ENCODE data around the gene LY6G5C.

LY6G5C gene

GRCh38 chr6:31680226-31681134 lies at the start of gene LY6G5C:
LY6G5C (minus strand) TSS chr6:31681067; CDS start chr6:31680373, 694 bp downstream.
- peak; percentile 81 for DNase-seq

GRCh38 chr6:31729979-31730630 lies 49.2 kb upstream of the LY6G5C start:
- no peak for DNase-seq

GRCh38 chr6:31729515-31729978 lies 48.7 kb upstream of the LY6G5C start:
- DNase-seq: peak; percentile 62

- DNase-seq: no peak
Measured at GRCh38 chr6:31728767-31729514, 48.1 kb upstream of the LY6G5C start, which contains the start of gene DDAH2. DDAH2 (minus strand) TSS chr6:31729299; CDS start chr6:31729161, 138 bp downstream.

GRCh38 chr6:31727717-31728671 lies 47.1 kb upstream of the LY6G5C start:
- no peak for DNase-seq

- DNase-seq: no peak
Measured at GRCh38 chr6:31727034-31727716, 46.3 kb upstream of the LY6G5C start.

GRCh38 chr6:31725502-31726350 lies 44.9 kb upstream of the LY6G5C start:
- DNase-seq: no peak

- no peak for DNase-seq
Measured at GRCh38 chr6:31723980-31724691, 43.3 kb upstream of the LY6G5C start.

- no peak for DNase-seq
Measured at GRCh38 chr6:31723245-31723979, 42.5 kb upstream of the LY6G5C start, which contains the start of gene MPIG6B. MPIG6B (plus strand) TSS chr6:31723373; CDS start chr6:31723384, 11 bp downstream.

- no peak for DNase-seq
Measured at GRCh38 chr6:31722173-31722572, 41.3 kb upstream of the LY6G5C start.

- DNase-seq: no peak
Measured at GRCh38 chr6:31721351-31722020, 40.6 kb upstream of the LY6G5C start, which contains the start of gene LY6G6C. LY6G6C (minus strand) TSS chr6:31721746; CDS start chr6:31721679, 67 bp downstream.

GRCh38 chr6:31720196-31720770 lies 39.4 kb upstream of the LY6G5C start:
- DNase-seq: no peak

- no peak for DNase-seq
Measured at GRCh38 chr6:31719001-31719400, 38.1 kb upstream of the LY6G5C start.

GRCh38 chr6:31718265-31718664 lies 37.4 kb upstream of the LY6G5C start:
- peak; percentile 47 for DNase-seq

GRCh38 chr6:31717499-31718222 lies 36.8 kb upstream of the LY6G5C start:
- DNase-seq: no peak

GRCh38 chr6:31715022-31715958 lies 34.4 kb upstream of the LY6G5C start, which contains the start of gene LY6G6D:
LY6G6D (plus strand) TSS chr6:31715348; CDS start chr6:31715356, 8 bp downstream.
- no peak for DNase-seq
